HL-60 (cell line): ENCODE measurements around the gene CFAP206.
A peak's percentile ranks its signal among the peaks of the same experiment; 100 is the strongest.

Experiments
- DNase-seq, 2 experiments: peaks; one replicate each; pipeline ENCODE4 v3.0.0-alpha.2; 2010 to 2020; ENCODE audit warnings: low read depth in 1 of 2, low spot score in 1 of 2
- H3K27ac ChIP-seq: fragments of 250-450 bp; sonication (Bioruptor Pico); replicated peaks from 2 replicates; pipeline ENCODE4 v1.5.1; 2020; ENCODE audit warnings: mild to moderate bottlenecking, moderate library complexity
- H3K27me3 ChIP-seq: fragments of 250-450 bp; sonication (Bioruptor Pico); 2 replicates; pipeline ENCODE4 v1.5.1; 2021; ENCODE audit warnings: mild to moderate bottlenecking, moderate library complexity; ENCODE audit not compliant: insufficient read depth, poor library complexity, severe bottlenecking
- H3K4me3 ChIP-seq: replicated peaks from 2 replicates; pipeline ENCODE4 v1.5.1; 2011; ENCODE audit warnings: mild to moderate bottlenecking, control low read depth, low read length; ENCODE audit not compliant: insufficient read depth
- GABPA ChIP-seq: IDR thresholded peaks from 2 replicates; pipeline ENCODE4 v1.6.1; 2012; ENCODE audit warnings: low read depth
- POLR2AphosphoS5 ChIP-seq: IDR thresholded peaks from 2 replicates; pipeline ENCODE4 v1.6.1; 2012; ENCODE audit warnings: low read depth
- SPI1 ChIP-seq: IDR thresholded peaks from 2 replicates; pipeline ENCODE4 v1.6.1; 2012; ENCODE audit warnings: low read depth, mild to moderate bottlenecking, borderline replicate concordance
- TF ChIP-seq, protein P1 (sequence below): IDR thresholded peaks from one replicate; pipeline ENCODE4 v1.5.1; 2011; ENCODE audit warnings: low read length, control low read depth, inconsistent platforms; ENCODE audit not compliant: insufficient read depth
- TF ChIP-seq, protein P2 (sequence below): IDR thresholded peaks from 2 replicates; pipeline ENCODE4 v1.6.1; 2012; ENCODE audit warnings: low read depth; ENCODE audit not compliant: insufficient replicate concordance

Gene CFAP206

DNA sequence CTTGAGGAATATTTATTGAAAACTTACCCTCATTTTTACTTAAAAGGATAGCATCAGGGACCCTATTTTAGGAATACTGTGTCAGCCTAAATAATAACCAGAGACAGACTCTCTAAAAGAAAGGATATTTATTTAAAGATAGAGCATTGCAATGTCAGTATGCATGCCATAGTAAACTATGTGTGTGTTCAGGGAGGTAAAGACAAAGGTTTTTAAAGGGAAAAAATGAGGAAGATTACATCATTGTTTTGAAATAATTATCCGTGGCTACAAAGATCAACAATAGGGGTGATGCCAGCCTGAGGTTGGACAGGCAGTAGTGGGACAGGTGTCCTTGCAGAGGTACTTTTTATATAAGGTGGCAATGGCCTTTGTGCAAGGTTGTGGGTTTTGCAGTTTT, 23.7 kb upstream of the CFAP206 start:
- no peak overlapping the region for H3K27ac ChIP-seq
- H3K4me3 ChIP-seq, result no peak overlapping the region
- TF ChIP-seq GABPA (no peak), POLR2AphosphoS5 (no peak), SPI1 (no peak)
- TF ChIP-seq, protein P1, sequence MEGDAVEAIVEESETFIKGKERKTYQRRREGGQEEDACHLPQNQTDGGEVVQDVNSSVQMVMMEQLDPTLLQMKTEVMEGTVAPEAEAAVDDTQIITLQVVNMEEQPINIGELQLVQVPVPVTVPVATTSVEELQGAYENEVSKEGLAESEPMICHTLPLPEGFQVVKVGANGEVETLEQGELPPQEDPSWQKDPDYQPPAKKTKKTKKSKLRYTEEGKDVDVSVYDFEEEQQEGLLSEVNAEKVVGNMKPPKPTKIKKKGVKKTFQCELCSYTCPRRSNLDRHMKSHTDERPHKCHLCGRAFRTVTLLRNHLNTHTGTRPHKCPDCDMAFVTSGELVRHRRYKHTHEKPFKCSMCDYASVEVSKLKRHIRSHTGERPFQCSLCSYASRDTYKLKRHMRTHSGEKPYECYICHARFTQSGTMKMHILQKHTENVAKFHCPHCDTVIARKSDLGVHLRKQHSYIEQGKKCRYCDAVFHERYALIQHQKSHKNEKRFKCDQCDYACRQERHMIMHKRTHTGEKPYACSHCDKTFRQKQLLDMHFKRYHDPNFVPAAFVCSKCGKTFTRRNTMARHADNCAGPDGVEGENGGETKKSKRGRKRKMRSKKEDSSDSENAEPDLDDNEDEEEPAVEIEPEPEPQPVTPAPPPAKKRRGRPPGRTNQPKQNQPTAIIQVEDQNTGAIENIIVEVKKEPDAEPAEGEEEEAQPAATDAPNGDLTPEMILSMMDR, result no peak
- TF ChIP-seq, protein P2, sequence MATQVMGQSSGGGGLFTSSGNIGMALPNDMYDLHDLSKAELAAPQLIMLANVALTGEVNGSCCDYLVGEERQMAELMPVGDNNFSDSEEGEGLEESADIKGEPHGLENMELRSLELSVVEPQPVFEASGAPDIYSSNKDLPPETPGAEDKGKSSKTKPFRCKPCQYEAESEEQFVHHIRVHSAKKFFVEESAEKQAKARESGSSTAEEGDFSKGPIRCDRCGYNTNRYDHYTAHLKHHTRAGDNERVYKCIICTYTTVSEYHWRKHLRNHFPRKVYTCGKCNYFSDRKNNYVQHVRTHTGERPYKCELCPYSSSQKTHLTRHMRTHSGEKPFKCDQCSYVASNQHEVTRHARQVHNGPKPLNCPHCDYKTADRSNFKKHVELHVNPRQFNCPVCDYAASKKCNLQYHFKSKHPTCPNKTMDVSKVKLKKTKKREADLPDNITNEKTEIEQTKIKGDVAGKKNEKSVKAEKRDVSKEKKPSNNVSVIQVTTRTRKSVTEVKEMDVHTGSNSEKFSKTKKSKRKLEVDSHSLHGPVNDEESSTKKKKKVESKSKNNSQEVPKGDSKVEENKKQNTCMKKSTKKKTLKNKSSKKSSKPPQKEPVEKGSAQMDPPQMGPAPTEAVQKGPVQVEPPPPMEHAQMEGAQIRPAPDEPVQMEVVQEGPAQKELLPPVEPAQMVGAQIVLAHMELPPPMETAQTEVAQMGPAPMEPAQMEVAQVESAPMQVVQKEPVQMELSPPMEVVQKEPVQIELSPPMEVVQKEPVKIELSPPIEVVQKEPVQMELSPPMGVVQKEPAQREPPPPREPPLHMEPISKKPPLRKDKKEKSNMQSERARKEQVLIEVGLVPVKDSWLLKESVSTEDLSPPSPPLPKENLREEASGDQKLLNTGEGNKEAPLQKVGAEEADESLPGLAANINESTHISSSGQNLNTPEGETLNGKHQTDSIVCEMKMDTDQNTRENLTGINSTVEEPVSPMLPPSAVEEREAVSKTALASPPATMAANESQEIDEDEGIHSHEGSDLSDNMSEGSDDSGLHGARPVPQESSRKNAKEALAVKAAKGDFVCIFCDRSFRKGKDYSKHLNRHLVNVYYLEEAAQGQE, result no peak
- no peak for DNase-seq
- H3K27me3 ChIP-seq, result no peaks in the 10 kb centered on the region

DNA sequence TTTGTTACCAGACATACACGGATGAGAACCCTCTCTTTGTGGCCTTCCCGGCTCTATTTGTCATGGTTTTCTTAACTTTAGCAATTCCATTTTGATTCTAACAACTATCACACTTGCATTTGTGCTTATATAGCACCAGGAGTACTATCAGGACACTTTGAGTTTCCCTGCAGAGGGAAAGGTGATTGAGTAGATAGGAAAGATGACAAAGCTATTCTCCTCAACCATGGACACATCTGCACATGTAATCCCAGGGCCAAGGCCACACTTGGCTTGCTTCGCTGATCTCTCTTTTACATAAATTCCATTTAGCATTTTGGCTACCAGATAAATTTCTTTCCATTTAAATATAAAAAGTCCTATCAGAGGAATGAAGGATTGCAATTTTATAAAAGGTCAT, 23.3 kb upstream of the CFAP206 start:
- H3K27ac ChIP-seq, result no peak overlapping the region
- H3K4me3 ChIP-seq, result no peak overlapping the region
- TF ChIP-seq, protein P1, result no peak
- no peak for DNase-seq
- H3K27me3 ChIP-seq, result no peaks in the 10 kb centered on the region

DNA sequence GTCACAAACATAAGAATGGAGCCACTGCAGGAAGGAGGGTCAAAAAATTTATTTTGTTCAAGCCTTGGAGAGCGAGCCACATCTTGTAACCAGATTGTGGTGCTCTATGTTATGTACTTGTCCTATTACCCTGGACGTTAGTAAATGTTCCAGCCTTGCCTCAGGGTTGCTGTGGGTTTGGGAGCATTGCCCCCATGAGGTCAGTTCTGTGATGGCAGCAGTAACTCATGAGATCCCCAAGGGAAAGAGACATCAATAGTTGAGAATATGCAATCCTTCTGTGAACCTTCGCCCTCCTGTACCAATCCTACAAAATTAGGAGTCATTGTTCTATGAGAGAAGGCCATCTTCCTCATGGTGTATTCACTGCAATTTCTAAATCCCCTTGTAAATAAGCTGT, 16.4 kb upstream of the CFAP206 start:
- Histone ChIP-seq H3K27me3 (no peaks in the 10 kb centered on the region), H3K27ac (no peak overlapping the region), H3K4me3 (no peak overlapping the region)
- TF ChIP-seq SPI1 (no peak), GABPA (no peak)
- TF ChIP-seq, protein P1, result peak; percentile 45
- DNase-seq, result peak in 1 of 2 experiments; percentile 56

DNA sequence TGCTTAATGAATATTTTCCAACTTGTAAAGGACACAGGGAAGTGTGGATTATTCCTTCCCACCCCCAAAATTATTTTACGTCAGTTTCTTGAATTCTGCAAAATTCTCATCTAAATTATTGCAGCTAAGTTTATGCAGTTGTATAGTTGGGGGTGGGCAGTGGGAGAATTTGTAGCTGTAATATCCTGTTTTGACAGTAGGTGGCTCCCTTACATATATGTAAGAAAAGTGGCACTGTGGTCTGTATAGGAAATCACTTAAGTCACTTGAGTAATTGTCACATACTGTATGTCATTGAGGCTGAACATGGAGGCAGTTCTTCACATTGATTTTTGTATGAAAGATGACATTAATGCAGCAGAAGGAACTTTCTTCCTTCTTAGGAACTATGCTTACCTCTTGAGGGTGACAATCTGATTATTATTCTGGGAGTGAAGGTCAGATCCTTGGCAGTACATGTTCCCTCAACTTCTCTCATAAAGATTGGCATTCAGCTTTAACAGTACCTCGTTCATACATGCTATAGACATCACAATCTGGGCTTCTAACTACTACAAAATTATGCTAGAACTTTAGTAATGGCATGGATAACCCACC, 14.6 kb upstream of the CFAP206 start:
- Histone ChIP-seq H3K27ac (no peak overlapping the region), H3K27me3 (no peaks in the 10 kb centered on the region), H3K4me3 (no peak overlapping the region)
- peak; percentile 18 to 45 for DNase-seq
- TF ChIP-seq POLR2AphosphoS5, result no peak
- TF ChIP-seq, protein P2, result no peak
- TF ChIP-seq, protein P1, result peak; percentile 30
